ENCODE measurements around the gene DYNC1I1. TPM values are rescaled to one million over a fixed set of nuclear protein-coding genes. Genes with fewer than 3 reads are reported as not detected.

The DYNC1I1 gene
- total and polyA plus RNA-seq, 2 of the 4 experiments (the other 2 are of a cell fraction) = under 0.01 to 0.15 TPM

GRCh38 chr7:96100737-96101136, 328.4 kb downstream of the DYNC1I1 start:
- H2BK20ac ChIP-seq (ENCODE audit: low read depth, low read length) = no peak overlapping the region
- H2AK5ac ChIP-seq (ENCODE audit: low read depth, low read length) = no peak overlapping the region
- BruUV-seq (replicated peaks) = no TSS peak
- no peak overlapping the region for H3K18ac ChIP-seq (ENCODE audit: low read depth, low read length)
- H3K36me3 ChIP-seq (ENCODE audit: control insufficient read depth, insufficient read depth, low read length) = no peaks in the 10 kb centered on the region
- dilution Hi-C loops (cut with HindIII; ENCODE audit: low sequenced_read_pairs, unreplicated experiment) = no loop called here
- POLR2A ChIA-PET (ENCODE audit: unreplicated experiment) = no interaction called here
- no peak overlapping the region for H4K5ac ChIP-seq (ENCODE audit: low read depth, low read length)
- no peak overlapping the region for H2BK5ac ChIP-seq (ENCODE audit: low read depth, low read length, poor library complexity, severe bottlenecking)
- no peak overlapping the region for H3K9ac ChIP-seq (ENCODE audit: low read depth, low read length)
- no CpG with 5 or more reads among the region's 1 CpG for WGBS, 2 experiments (ENCODE audit: extremely low coverage in 2 of 2, insufficient read length in 1 of 2)
- no peaks in the 10 kb centered on the region for H3K4me1 ChIP-seq (ENCODE audit: control insufficient read depth, insufficient read depth, low read length)
- no peak overlapping the region for H2BK120ac ChIP-seq (ENCODE audit: low read depth, low read length)
- no peak overlapping the region for H2AFZ ChIP-seq (replicated peaks; ENCODE audit: low read length, poor library complexity)
- H3K4me2 ChIP-seq (ENCODE audit: low read depth, low read length) = no peak overlapping the region
- no peaks in the 10 kb centered on the region for H3K9me1 ChIP-seq (ENCODE audit: insufficient read depth, low read length)
- H2AK9ac ChIP-seq (replicated peaks; ENCODE audit: low read depth, low read length, poor library complexity) = no peak overlapping the region
- H4K20me1 ChIP-seq (ENCODE audit: insufficient read depth, low read length) = no peaks in the 10 kb centered on the region
- H3K4me3 ChIP-seq (ENCODE audit: insufficient read depth, low read depth, low read length) = no peak overlapping the region
- CTCF ChIA-PET = no interaction called here
- ATAC-seq (ENCODE audit: low read depth) = no peak
- no peak for DNase-seq
- intact Hi-C loops (cut with micrococcal nuclease) = no loop called here
- in situ Hi-C loops (cut with MboI; ENCODE audit: low sequenced_read_pairs) = no loop called here
- H3K56ac ChIP-seq (ENCODE audit: extremely low read depth, insufficient read depth, low read length) = no peak overlapping the region
- H3K27me3 ChIP-seq (ENCODE audit: control insufficient read depth, insufficient read depth, low read length) = no peaks in the 10 kb centered on the region
- no peak overlapping the region for H4K91ac ChIP-seq (ENCODE audit: insufficient read depth, low read depth, low read length)
- H3K14ac ChIP-seq (replicated peaks; ENCODE audit: low read depth, low read length) = no peak overlapping the region
- TF ChIP-seq MAZ (IDR thresholded peaks at IDR 0.05; ENCODE audit: borderline replicate concordance, low read depth, low read length) (no peak), FOS (IDR thresholded peaks at IDR 0.05; ENCODE audit: low read depth, low read length) (no peak), MAFK (IDR thresholded peaks at IDR 0.05; ENCODE audit: low read depth, low read length) (no peak), CEBPB (IDR thresholded peaks at IDR 0.05; ENCODE audit: low read depth, low read length) (no peak), CTCF (conservative IDR thresholded peaks at IDR 0.05; ENCODE audit: low read depth, low read length) (no peak), RCOR1 (IDR thresholded peaks at IDR 0.05; ENCODE audit: insufficient replicate concordance, low read length) (no peak), CHD1 (IDR thresholded peaks at IDR 0.05; ENCODE audit: low read depth, low read length) (no peak), MXI1 (IDR thresholded peaks at IDR 0.05; ENCODE audit: borderline replicate concordance, low read depth, low read length) (no peak), BHLHE40 (IDR thresholded peaks at IDR 0.05; ENCODE audit: low read depth, low read length) (no peak), ELK1 (IDR thresholded peaks at IDR 0.05; ENCODE audit: borderline replicate concordance, low read depth, low read length) (no peak), USF2 (IDR thresholded peaks at IDR 0.05; ENCODE audit: low read depth, low read length) (no peak), POLR2A (IDR thresholded peaks at IDR 0.05; ENCODE audit: low read depth, low read length) (no peak), RAD21 (IDR thresholded peaks at IDR 0.05; ENCODE audit: low read length) (no peak), SMC3 (IDR thresholded peaks at IDR 0.05; ENCODE audit: low read depth, low read length) (no peak), NFE2L2 (IDR thresholded peaks at IDR 0.05; ENCODE audit: low read depth, low read length) (no peak), RFX5 (IDR thresholded peaks at IDR 0.05; ENCODE audit: low read depth, low read length) (no peak)
- no peak overlapping the region for H2BK15ac ChIP-seq (ENCODE audit: low read depth, low read length)
- no peak overlapping the region for H3K23ac ChIP-seq (ENCODE audit: low read depth, low read length)
- H3K27ac ChIP-seq (ENCODE audit: insufficient read depth, low read length) = no peak overlapping the region
- H3K79me1 ChIP-seq (ENCODE audit: low read depth in 1 of 2, low read length in 2 of 2) = no peaks in the 10 kb centered on the region
- H3K9me3 ChIP-seq (ENCODE audit: control insufficient read depth, insufficient read depth, low read length) = no peaks in the 10 kb centered on the region
- H4K8ac ChIP-seq (ENCODE audit: low read depth in 2 of 2, low read length in 2 of 2) = no peak overlapping the region
- no peak overlapping the region for H3K4ac ChIP-seq (ENCODE audit: low read depth, low read length)
